GM21528 (cell line): ENCODE results near the gene RFESD.

ENCODE experiments used
- ATAC-seq: cut with Tn5 transposase; IDR thresholded peaks from one replicate; pipeline ENCODE4 v1.9.1; 2021; ENCODE audit warnings: mild to moderate bottlenecking, moderate library complexity; ENCODE audit not compliant: unreplicated experiment, low FRiP score

Gene RFESD

GRCh38 chr5:95646569-95647431, at the start of gene RFESD:
TSS of gene RFESD (plus strand) at chr5:95646777. CDS start at chr5:95652272, 5,495 bp downstream.
- ATAC-seq: peak; percentile 99

GRCh38 chr5:95599252-95599651, 47.3 kb upstream of the RFESD start:
- no peak for ATAC-seq

GRCh38 chr5:95600557-95600956, 46.0 kb upstream of the RFESD start:
- no peak for ATAC-seq

GRCh38 chr5:95605786-95606185, 40.8 kb upstream of the RFESD start:
- no peak for ATAC-seq

GRCh38 chr5:95606419-95606818, 40.2 kb upstream of the RFESD start:
- no peak for ATAC-seq

GRCh38 chr5:95609711-95610110, 36.9 kb upstream of the RFESD start:
- no peak for ATAC-seq

- no peak for ATAC-seq
Observed at GRCh38 chr5:95610546-95610945, 36.0 kb upstream of the RFESD start.

GRCh38 chr5:95611396-95611795, 35.2 kb upstream of the RFESD start:
- ATAC-seq: no peak

GRCh38 chr5:95613514-95613913, 33.1 kb upstream of the RFESD start:
- no peak for ATAC-seq

- ATAC-seq: no peak
Observed at GRCh38 chr5:95615164-95615467, 31.5 kb upstream of the RFESD start.

- ATAC-seq: no peak
Observed at GRCh38 chr5:95617057-95617456, 29.5 kb upstream of the RFESD start.

GRCh38 chr5:95619096-95619495, 27.5 kb upstream of the RFESD start:
- ATAC-seq: no peak

GRCh38 chr5:95619514-95620029, 27.0 kb upstream of the RFESD start:
- no peak for ATAC-seq

GRCh38 chr5:95620030-95620869, 26.3 kb upstream of the RFESD start, which contains the start of gene GPR150:
TSS of gene GPR150 (plus strand) at chr5:95620087. CDS start at chr5:95620276, 189 bp downstream.
- peak; percentile 73 for ATAC-seq

GRCh38 chr5:95620870-95621838, 25.4 kb upstream of the RFESD start:
- peak; percentile 59 for ATAC-seq

- no peak for ATAC-seq
Observed at GRCh38 chr5:95621839-95622629, 24.5 kb upstream of the RFESD start.

GRCh38 chr5:95623706-95624105, 22.9 kb upstream of the RFESD start:
- no peak for ATAC-seq

- no peak for ATAC-seq
Observed at GRCh38 chr5:95624368-95624767, 22.2 kb upstream of the RFESD start.

GRCh38 chr5:95626701-95627100, 19.9 kb upstream of the RFESD start:
- ATAC-seq: no peak
